IMR-90 (cell line): ENCODE results near the gene TTC8.

Experiments used
- FOS ChIP-seq: fragments of 150-350 bp; IDR thresholded peaks from 2 replicates; pipeline ENCODE4 v1.6.1; 2016; ENCODE audit warnings: low read depth, low read length
- POLR2A ChIP-seq: IDR thresholded peaks from 2 replicates; pipeline ENCODE4 v1.6.1; 2012; ENCODE audit warnings: mild to moderate bottlenecking, low read depth, low read length
- SMC3 ChIP-seq: fragments of 150-350 bp; IDR thresholded peaks from 2 replicates; pipeline ENCODE4 v1.6.1; 2016; ENCODE audit warnings: low read depth, mild to moderate bottlenecking, antibody characterized with exemption, low read length, moderate library complexity
- TF ChIP-seq, protein P1 (sequence below): conservative IDR thresholded peaks from 2 replicates; pipeline ENCODE4 v1.5.1; 2012; ENCODE audit warnings: mild to moderate bottlenecking, low read depth, low read length, improper control_type of control experiment

GRCh38 chr14:88852632-88853031 is 28.2 kb downstream of the TTC8 start:
- TF ChIP-seq SMC3 (no peak), FOS (no peak), POLR2A (no peak)
- TF ChIP-seq, protein P1, sequence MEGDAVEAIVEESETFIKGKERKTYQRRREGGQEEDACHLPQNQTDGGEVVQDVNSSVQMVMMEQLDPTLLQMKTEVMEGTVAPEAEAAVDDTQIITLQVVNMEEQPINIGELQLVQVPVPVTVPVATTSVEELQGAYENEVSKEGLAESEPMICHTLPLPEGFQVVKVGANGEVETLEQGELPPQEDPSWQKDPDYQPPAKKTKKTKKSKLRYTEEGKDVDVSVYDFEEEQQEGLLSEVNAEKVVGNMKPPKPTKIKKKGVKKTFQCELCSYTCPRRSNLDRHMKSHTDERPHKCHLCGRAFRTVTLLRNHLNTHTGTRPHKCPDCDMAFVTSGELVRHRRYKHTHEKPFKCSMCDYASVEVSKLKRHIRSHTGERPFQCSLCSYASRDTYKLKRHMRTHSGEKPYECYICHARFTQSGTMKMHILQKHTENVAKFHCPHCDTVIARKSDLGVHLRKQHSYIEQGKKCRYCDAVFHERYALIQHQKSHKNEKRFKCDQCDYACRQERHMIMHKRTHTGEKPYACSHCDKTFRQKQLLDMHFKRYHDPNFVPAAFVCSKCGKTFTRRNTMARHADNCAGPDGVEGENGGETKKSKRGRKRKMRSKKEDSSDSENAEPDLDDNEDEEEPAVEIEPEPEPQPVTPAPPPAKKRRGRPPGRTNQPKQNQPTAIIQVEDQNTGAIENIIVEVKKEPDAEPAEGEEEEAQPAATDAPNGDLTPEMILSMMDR: no peak
